Parathyroid adenoma (tissue), 2 donors: Measurements from ENCODE around the gene ERC1.

ENCODE experiments used
- H2AFZ ChIP-seq: fragments of 300-600 bp; sonication (generic); one replicate; pipeline ENCODE4 v1.7.0; 2017; ENCODE audit warnings: antibody characterized with exemption, mild to moderate bottlenecking
- H3K27ac ChIP-seq: fragments of 300-600 bp; sonication (generic); one replicate; pipeline ENCODE4 v1.7.0; 2017
- H3K27me3 ChIP-seq: fragments of 300-600 bp; sonication (generic); one replicate; pipeline ENCODE4 v1.7.0; 2017; ENCODE audit warnings: low read length; ENCODE audit not compliant: control insufficient read depth, insufficient read depth
- H3K36me3 ChIP-seq: fragments of 300-600 bp; sonication (generic); one replicate; pipeline ENCODE4 v1.7.0; 2017; ENCODE audit warnings: low read length; ENCODE audit not compliant: control insufficient read depth, insufficient read depth
- H3K4me1 ChIP-seq: fragments of 300-600 bp; sonication (generic); one replicate; pipeline ENCODE4 v1.7.0; 2017; ENCODE audit warnings: control low read depth
- H3K4me2 ChIP-seq: fragments of 300-600 bp; sonication (generic); one replicate; pipeline ENCODE4 v1.7.0; 2017; ENCODE audit warnings: low read length
- H3K4me3 ChIP-seq: fragments of 300-600 bp; sonication (generic); one replicate; pipeline ENCODE4 v1.7.0; 2017; ENCODE audit warnings: low read depth, low read length
- H3K79me2 ChIP-seq: fragments of 300-600 bp; sonication (generic); one replicate; pipeline ENCODE4 v1.7.0; 2017; ENCODE audit warnings: control low read depth
- H3K9ac ChIP-seq: fragments of 300-600 bp; sonication (generic); one replicate; pipeline ENCODE4 v1.7.0; 2017; ENCODE audit warnings: mild to moderate bottlenecking
- H3K9me3 ChIP-seq: fragments of 300-600 bp; sonication (generic); one replicate; pipeline ENCODE4 v1.7.0; 2017; ENCODE audit warnings: low read length; ENCODE audit not compliant: control insufficient read depth
- CTCF ChIP-seq: fragments of 300-600 bp; sonication (generic); IDR thresholded peaks from one replicate; pipeline ENCODE4 v1.7.0; 2017; ENCODE audit warnings: antibody characterized with exemption, mild to moderate bottlenecking
- donor health status: primary hyperparathyroidism.

The ERC1 gene

DNA sequence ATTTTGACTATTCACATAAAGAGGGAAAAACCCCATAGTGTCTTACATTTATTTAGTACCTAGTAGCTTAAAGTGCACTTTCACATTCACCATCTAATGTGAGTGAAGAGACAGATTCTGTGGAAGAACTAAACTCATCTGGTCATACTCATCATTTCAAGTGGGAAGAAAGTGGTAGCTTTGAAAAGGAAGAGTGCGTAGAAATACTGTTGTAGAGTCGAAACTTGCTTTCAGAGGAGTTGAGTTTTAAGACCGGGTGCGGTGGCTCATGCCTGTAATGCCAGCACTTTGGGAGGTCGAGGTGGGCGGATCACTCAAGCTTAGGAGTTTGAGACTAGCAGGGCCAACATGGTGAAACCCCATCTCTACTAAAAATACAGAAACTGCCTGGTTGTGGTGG lies 222.2 kb downstream of the ERC1 start:
- peaks cover 11% of the 10 kb centered on the region for H3K4me1 ChIP-seq
- H3K27me3 ChIP-seq = no peaks in the 10 kb centered on the region
- H3K9ac ChIP-seq = no peak overlapping the region
- H3K79me2 ChIP-seq = no peaks in the 10 kb centered on the region
- H3K4me3 ChIP-seq = no peak overlapping the region
- H3K4me2 ChIP-seq = no peak overlapping the region
- no peaks in the 10 kb centered on the region for H3K36me3 ChIP-seq
- no peaks in the 10 kb centered on the region for H3K9me3 ChIP-seq
- TF ChIP-seq CTCF = no peak
- no peak overlapping the region for H2AFZ ChIP-seq
- H3K27ac ChIP-seq = no peak overlapping the region

- no peak overlapping the region for H3K9ac ChIP-seq
- peaks cover 13% of the 10 kb centered on the region for H3K4me1 ChIP-seq
- no peak overlapping the region for H2AFZ ChIP-seq
- TF ChIP-seq CTCF = no peak
- no peaks in the 10 kb centered on the region for H3K9me3 ChIP-seq
- H3K4me2 ChIP-seq = no peak overlapping the region
- H3K36me3 ChIP-seq = no peaks in the 10 kb centered on the region
- H3K27ac ChIP-seq = no peak overlapping the region
- H3K4me3 ChIP-seq = no peak overlapping the region
- no peaks in the 10 kb centered on the region for H3K79me2 ChIP-seq
- H3K27me3 ChIP-seq = no peaks in the 10 kb centered on the region
Observed at GRCh38 chr12:1213618-1214205, 222.7 kb downstream of the ERC1 start.

GRCh38 chr12:1216560-1216959 lies 225.5 kb downstream of the ERC1 start:
- no peaks in the 10 kb centered on the region for H3K9me3 ChIP-seq
- no peak overlapping the region for H3K27ac ChIP-seq
- peaks cover 13% of the 10 kb centered on the region for H3K4me1 ChIP-seq
- no peak overlapping the region for H3K9ac ChIP-seq
- no peaks in the 10 kb centered on the region for H3K27me3 ChIP-seq
- no peaks in the 10 kb centered on the region for H3K36me3 ChIP-seq
- no peak overlapping the region for H3K4me3 ChIP-seq
- H3K79me2 ChIP-seq = peaks cover 2% of the 10 kb centered on the region
- no peak overlapping the region for H2AFZ ChIP-seq
- no peak overlapping the region for H3K4me2 ChIP-seq
- TF ChIP-seq CTCF = no peak

DNA sequence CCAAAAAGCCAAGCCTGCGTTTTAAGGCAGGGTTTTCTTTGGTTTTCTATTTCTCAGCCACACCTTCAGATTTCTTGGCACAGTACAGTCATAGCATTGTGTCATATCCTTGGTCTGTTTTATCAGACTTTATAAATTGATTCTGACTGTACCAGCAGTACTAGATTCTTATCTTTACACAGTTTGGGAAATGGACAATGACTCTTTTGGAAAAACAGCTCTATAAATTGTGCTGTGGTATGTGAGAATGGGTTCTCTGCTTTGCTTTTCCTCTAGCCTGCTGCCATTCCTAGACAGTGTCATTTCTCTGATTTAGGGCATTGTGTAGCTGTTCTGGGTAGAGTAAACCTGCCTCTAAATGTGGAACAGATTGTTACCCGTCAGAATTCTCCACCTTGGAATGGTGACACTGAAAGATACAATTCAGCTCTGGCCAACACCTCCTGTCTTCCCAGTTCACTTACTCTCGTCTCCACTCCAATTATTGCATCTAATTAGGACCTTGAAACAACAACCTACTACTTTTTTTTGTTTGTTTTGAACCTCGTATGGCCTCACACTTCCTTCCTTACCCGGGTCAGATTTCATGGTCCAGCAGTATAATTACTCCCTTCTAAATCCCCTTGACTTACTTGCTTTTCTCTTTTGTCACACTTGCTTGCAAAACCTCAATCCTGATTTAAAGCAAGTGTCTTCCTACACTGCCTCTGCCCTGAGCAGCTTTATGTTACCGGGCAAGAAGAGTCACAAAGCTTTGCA lies 226.3 kb downstream of the ERC1 start:
- Histone ChIP-seq H3K4me2 (no peak overlapping the region), H3K36me3 (no peaks in the 10 kb centered on the region), H3K9ac (no peak overlapping the region), H3K4me3 (no peak overlapping the region), H3K27ac (peak overlapping the region; percentile 58), H3K9me3 (no peaks in the 10 kb centered on the region), H3K79me2 (peaks cover 2% of the 10 kb centered on the region), H3K4me1 (peaks cover 13% of the 10 kb centered on the region), H2AFZ (no peak overlapping the region), H3K27me3 (no peaks in the 10 kb centered on the region)
- no peak for TF ChIP-seq CTCF

DNA sequence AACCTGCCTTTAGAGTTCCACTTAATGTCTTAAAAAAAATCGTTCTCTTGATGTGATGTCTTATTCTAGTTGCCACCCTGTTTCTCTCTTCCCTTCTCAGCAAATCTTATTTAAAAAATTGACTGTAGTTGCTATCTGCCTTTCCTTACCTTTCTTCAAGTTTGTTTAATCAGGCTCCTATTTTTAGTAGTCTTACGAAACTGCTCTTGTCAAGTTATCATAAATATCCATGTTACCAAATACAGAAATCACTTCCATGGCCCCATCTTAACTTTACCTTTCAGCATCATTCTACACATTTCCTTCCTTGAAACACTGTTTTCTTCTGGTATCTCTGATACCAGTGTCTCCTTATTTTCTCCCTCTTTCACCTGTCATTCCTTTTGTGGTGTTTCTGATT lies 227.3 kb downstream of the ERC1 start:
- Histone ChIP-seq H2AFZ (no peak overlapping the region), H3K79me2 (peaks cover 6% of the 10 kb centered on the region), H3K27ac (peak overlapping the region; percentile 58), H3K4me3 (no peak overlapping the region), H3K4me2 (no peak overlapping the region), H3K9ac (no peak overlapping the region), H3K4me1 (peaks cover 13% of the 10 kb centered on the region), H3K27me3 (no peaks in the 10 kb centered on the region), H3K36me3 (no peaks in the 10 kb centered on the region), H3K9me3 (no peaks in the 10 kb centered on the region)
- TF ChIP-seq CTCF = no peak
